M059J (cell line): ENCODE results near the gene PNMA8C. TPM values are rescaled to one million over a fixed set of nuclear protein-coding genes. Genes with fewer than 3 reads are reported as not detected.
A peak's percentile ranks its signal among the peaks of the same experiment; 100 is the strongest.
"Not testable (repeated sequence)": the region's sequence is repeated elsewhere in the genome, so short reads cannot be mapped to it uniquely, and the experiment has no call there.

Experiments
- DNase-seq: peaks from one replicate; pipeline ENCODE4 v3.0.0-alpha.2; 2012; ENCODE audit warnings: low read depth
- total RNA-seq: library from RNA; depleted of rRNA; stranded (reverse); fragments of >200 nt; shearing (Covaris generic); gene quantifications from 2 replicates; pipeline ENCODE4 v1.2.3, GENCODE V29; 2014

Gene PNMA8C
- total RNA-seq, 1 experiment from 2014 or later = not detected

- DNase-seq = no peak
Observed at GRCh38 chr19:46447824-46448223, 19.1 kb upstream of the PNMA8C start.

GRCh38 chr19:46447006-46447405 lies 18.3 kb upstream of the PNMA8C start:
- DNase-seq = no peak

- no peak for DNase-seq
Observed at GRCh38 chr19:46446021-46446420, 17.3 kb upstream of the PNMA8C start.

- DNase-seq = peak; percentile 79
Observed at GRCh38 chr19:46442808-46443450, 14.2 kb upstream of the PNMA8C start.

GRCh38 chr19:46441866-46442265 lies 13.1 kb upstream of the PNMA8C start:
- no peak for DNase-seq

- DNase-seq = not testable (repeated sequence)
Observed at GRCh38 chr19:46435689-46436088, 7.0 kb upstream of the PNMA8C start.

GRCh38 chr19:46435009-46435408 lies 6.3 kb upstream of the PNMA8C start:
- DNase-seq = no peak

- not testable (repeated sequence) for DNase-seq
Observed at GRCh38 chr19:46433470-46433869, 4.7 kb upstream of the PNMA8C start.

GRCh38 chr19:46431824-46432223 lies 3.1 kb upstream of the PNMA8C start:
- no peak for DNase-seq

- no peak for DNase-seq
Observed at GRCh38 chr19:46429999-46430398, 1.3 kb upstream of the PNMA8C start.

GRCh38 chr19:46427518-46428045 lies 1.2 kb downstream of the PNMA8C start:
- no peak for DNase-seq

GRCh38 chr19:46426506-46427162 lies 2.1 kb downstream of the PNMA8C start:
- DNase-seq = peak; percentile 55

- DNase-seq = peak; percentile 28
Observed at GRCh38 chr19:46426035-46426505, 2.7 kb downstream of the PNMA8C start.

GRCh38 chr19:46423188-46423587 lies 5.5 kb downstream of the PNMA8C start:
- DNase-seq = no peak

- no peak for DNase-seq
Observed at GRCh38 chr19:46422344-46422743, 6.4 kb downstream of the PNMA8C start.

- no peak for DNase-seq
Observed at GRCh38 chr19:46420056-46420455, 8.7 kb downstream of the PNMA8C start.

GRCh38 chr19:46415804-46416709 lies 12.7 kb downstream of the PNMA8C start:
- DNase-seq = peak; percentile 77

- DNase-seq = not testable (repeated sequence)
Observed at GRCh38 chr19:46414899-46415298, 13.8 kb downstream of the PNMA8C start.

- no peak for DNase-seq
Observed at GRCh38 chr19:46413262-46414031, 15.3 kb downstream of the PNMA8C start, which contains the start of gene CCDC8. Gene CCDC8 (minus strand): TSS chr19:46413564. CDS start chr19:46412810, 754 bp downstream.

- no peak for DNase-seq
Observed at GRCh38 chr19:46412650-46413261, 16.0 kb downstream of the PNMA8C start.
